ENCODE measurements around the gene CERS4.
"Not testable (repeated sequence)": the region's sequence is repeated elsewhere in the genome, so short reads cannot be mapped to it uniquely, and the experiment has no call there.

GRCh38 chr19:8223442-8223841 lies 14.3 kb downstream of the CERS4 start:
- not testable (repeated sequence) for TF ChIP-seq POLR2A (IDR thresholded peaks at IDR 0.05; ENCODE audit: low read length); GATA1 (IDR thresholded peaks at IDR 0.05; ENCODE audit: low read depth, low read length)
